RPMI7951 (cell line): Measurements from ENCODE around the gene HDX. TPM values are rescaled to one million over a fixed set of nuclear protein-coding genes. Genes with fewer than 3 reads are reported as not detected.
A peak's percentile ranks its signal among the peaks of the same experiment; 100 is the strongest.
"Not testable (repeated sequence)": the region's sequence is repeated elsewhere in the genome, so short reads cannot be mapped to it uniquely, and the experiment has no call there.

Experiments
- DNase-seq: peaks from one replicate; pipeline ENCODE4 v3.0.0-alpha.2; 2012; ENCODE audit warnings: low read depth
- total RNA-seq: library from RNA; depleted of rRNA; stranded (reverse); fragments of >200 nt; shearing (Covaris generic); gene quantifications from 2 replicates; pipeline ENCODE4 v1.2.3, GENCODE V29; 2014; rRNA removed

HDX gene, protein sequence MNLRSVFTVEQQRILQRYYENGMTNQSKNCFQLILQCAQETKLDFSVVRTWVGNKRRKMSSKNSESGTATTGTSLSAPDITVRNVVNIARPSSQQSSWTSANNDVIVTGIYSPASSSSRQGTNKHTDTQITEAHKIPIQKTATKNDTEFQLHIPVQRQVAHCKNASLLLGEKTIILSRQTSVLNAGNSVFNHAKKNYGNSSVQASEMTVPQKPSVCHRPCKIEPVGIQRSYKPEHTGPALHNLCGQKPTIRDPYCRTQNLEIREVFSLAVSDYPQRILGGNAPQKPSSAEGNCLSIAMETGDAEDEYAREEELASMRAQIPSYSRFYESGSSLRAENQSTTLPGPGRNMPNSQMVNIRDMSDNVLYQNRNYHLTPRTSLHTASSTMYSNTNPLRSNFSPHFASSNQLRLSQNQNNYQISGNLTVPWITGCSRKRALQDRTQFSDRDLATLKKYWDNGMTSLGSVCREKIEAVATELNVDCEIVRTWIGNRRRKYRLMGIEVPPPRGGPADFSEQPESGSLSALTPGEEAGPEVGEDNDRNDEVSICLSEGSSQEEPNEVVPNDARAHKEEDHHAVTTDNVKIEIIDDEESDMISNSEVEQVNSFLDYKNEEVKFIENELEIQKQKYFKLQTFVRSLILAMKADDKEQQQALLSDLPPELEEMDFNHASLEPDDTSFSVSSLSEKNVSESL
- 3.9 and 4.9 TPM in 2 replicates for total RNA-seq

DNA sequence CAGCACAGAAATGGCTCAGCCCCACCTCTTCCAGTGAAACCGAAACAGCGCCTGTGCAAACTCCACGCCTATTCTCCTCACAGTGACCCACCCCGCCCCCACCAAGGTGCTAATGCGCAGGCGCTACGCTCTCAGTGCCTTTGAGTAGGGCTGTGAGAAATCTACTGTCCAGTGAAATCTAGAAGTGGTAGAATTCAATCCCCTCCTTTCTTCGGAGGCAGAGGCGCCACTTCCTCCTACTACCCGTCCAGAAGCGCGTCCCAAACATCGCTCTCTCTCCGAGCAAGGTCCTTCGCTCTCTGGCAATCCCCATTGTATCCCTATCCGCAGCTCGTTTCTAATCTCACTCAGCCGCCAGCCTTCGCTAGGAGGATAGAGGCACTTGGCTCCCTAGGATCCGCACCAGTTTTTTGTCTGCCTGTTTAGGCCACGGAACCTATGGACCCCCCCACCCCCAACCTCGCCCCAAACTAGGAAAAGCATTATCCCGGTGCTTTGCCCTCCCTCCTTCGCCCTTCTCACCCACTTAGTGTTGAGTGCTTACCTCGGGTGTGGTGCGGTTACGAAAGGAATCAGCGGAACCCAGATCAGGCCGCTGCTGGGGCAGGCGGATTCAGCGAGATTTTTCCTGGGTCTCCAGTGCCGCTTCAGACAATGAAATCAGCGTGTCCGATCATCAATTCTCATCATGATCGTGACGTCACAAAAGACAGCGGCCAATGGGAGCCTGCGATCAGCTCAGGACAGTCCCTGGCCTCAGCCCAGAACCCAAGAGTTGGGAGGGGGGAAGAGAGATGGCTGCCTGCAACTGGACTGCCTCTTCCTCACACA is at the start of gene HDX:
Gene HDX (minus strand): TSS at position 656 of the 831 bp plus-strand sequence. CDS start 27,056 bp downstream, outside the sequence.
- peak; percentile 82 for DNase-seq

DNA sequence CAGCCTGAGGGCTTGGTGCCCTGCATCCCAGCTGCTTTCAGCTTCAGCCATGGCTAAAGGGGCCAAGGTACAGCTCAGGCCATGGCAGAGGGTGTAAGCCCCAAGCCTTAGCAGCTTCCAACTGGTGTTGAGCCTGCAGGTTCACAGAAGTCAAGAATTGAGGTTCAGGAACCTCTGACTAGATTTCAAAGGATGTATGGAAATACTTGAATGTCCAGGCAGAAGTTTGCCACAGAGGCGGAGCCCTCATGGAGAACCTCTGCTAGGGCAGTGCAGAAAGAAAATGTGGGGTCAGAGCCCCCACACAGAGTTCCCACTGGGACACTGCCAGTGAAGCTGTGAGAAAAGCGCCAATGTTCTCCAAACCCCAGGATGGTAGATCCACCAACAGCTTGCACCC is 39.1 kb upstream of the HDX start:
- DNase-seq = not testable (repeated sequence)

- DNase-seq = not testable (repeated sequence)
Observed at GRCh38 chrX:84537627-84538026, 35.4 kb upstream of the HDX start.

DNA sequence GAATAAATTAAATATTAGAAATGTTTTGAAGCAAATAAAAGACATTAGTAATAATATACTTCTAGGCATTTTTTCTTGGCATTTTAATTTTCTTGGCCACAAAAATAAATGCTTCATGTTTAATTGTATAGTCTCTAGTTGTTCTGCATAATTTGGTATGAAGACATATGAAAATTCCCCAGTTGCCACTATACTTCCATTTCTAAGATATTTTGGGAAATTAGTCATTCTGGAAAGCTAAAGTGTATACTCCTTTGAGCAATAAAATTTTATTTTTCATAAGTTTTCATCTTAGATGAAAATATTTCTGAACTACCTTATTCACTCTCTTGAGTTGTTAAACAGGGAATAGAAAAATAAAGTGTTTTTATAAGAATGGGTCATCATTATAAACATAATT is 13.8 kb downstream of the HDX start:
- no peak for DNase-seq

DNA sequence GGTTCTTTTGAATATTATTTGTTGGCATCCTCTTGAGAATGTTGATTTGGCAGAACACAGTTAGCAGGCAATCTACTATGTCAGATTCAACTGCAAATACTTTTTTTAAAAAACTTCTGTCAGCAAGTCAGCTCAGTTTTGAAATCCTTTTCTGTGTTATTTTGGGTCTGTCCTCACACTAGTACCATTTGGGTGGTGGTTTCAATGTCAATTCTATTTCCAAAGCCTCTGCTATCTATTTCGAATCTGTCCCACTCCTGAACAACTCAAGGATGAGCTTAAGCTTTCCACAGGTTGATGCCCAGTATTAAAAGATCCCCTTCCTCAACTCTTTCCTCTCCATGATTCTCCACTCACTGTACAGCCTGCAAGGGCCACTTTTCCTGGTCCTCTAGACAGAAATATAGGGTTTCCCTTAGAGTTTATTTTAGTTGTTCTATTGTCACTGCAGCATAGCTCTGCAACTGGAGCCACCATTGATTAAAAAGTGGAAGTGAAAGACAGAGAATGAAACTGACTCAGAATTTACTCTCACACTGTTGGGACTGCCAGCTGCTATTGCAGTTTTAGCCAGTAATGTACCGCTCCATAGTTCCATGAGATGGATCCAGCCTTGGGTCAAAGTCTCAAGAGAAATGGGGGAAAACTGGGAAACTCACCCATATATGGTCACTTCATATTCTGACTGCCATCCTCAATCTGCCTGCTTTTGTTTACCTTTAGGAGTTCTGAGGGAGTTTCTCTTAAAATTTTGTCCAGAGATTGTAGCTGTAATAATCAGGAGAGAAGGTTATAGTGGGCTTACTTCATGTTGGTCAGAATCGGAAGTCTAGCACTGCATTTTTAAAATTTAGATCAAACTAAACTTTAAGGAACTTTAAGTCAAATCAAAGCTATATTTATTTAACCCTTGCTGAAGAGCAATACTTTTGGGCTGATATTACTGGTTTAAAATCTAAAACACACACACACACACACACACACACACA is 14.6 kb downstream of the HDX start:
- DNase-seq = no peak

GRCh38 chrX:84479086-84479485 is 23.2 kb downstream of the HDX start:
- DNase-seq = no peak

- no peak for DNase-seq
Observed at GRCh38 chrX:84477114-84477513, 25.1 kb downstream of the HDX start.

- no peak for DNase-seq
Observed at GRCh38 chrX:84475596-84475995, 26.7 kb downstream of the HDX start.

- no peak for DNase-seq
Observed at GRCh38 chrX:84475101-84475500, 27.2 kb downstream of the HDX start.

- peak; percentile 41 for DNase-seq
Observed at GRCh38 chrX:84469226-84469625, 33.0 kb downstream of the HDX start.

DNA sequence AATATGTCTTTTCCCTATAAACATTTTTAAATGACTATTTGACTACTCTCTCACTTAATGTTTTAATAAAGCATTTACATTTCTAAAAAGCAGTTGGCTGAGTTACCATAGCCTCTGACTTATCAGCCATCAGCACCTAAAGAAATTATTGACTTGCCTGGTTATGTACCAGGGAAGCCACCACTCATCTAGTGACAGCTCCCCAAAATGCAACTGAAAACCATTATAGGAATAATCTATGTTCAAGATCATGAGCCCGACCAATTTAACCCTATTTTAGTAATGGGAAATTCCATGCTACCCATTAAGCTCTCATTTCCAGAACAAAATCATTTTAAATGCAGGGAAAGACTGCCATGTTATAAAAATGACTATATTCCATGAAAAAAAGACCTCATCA is 34.4 kb downstream of the HDX start:
- DNase-seq = no peak

DNA sequence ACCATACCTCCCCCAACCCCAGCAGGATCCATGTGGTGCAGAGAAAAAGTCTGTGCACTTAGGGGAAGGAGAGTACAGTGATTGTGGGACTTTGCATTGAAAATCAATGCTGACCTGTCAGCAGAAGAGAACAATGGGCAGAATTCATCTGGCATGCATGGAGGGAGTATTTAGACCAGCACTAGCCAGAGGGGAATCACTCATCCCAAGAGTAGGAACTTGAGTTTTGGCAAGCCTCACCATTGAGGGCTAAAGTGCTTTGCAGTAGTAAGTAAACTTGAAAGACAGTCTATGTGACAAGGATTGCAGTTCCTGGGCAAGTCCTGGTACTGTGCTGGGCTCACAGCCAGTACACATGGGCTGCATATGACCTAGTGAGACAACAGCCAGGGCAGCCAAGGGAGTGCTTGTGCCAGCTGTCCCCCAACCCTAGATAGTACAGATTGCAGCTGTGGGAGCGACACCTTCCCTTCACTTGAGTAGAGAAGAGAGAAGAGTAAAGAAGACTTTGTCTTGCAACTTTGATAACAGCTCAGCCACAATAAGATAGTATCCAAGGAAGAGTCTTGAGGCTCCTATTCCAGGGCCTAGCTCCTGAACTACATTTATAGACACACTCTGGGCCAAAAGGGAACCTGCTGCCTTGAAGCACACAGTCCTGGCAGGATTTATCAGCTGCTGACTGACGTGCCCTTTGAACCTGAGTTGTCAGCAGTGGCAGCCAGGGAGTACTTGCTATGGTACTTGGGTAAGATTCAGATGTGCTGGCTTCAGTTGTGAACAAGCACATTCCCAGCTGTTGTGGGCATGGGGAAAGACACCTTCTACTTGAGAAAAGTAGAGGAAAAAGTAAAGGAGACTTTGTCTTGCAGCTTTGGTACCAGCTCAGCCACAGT is 48.7 kb downstream of the HDX start:
- DNase-seq = peak; percentile 36

- no peak for DNase-seq
Observed at GRCh38 chrX:84441143-84441542, 61.1 kb downstream of the HDX start.

- DNase-seq = no peak
Observed at GRCh38 chrX:84415140-84415539, 87.1 kb downstream of the HDX start.

DNA sequence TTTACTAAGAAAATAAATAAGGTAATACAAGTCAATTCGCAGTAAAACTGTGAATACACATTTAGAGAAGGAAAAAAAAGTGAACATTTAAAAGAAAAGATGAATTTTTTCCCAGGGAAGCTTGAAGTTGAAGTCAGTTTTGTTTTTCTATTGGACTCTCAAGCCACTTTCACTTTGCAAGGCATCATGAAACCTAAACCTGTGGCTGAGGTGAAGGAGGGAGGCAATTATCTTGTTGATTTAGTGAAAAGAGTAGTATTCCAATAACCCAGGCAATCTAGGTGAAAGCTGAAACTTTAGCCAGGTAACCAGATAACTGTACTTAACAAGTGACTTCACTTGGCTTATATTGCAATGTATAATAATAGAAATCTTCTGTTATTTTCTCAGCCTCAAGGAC is 138.6 kb downstream of the HDX start:
- no peak for DNase-seq

DNA sequence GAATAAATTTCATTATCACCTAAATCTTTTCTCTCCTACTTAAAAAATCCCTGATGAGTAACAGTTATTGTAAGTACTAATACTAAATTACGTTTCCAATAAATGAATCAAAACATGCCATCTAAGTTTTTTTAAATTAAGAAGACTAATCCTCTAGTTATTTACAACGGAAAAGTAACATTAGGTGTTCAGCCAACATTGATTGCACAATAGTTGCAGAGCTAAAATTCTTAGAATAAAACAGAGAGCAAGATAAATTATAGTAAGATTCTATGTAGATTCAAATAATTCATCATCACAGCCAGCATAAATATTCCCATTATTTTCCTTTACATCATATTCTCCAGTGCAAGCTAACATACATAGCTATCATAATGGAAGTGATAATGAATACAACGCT is 139.2 kb downstream of the HDX start:
- no peak for DNase-seq

DNA sequence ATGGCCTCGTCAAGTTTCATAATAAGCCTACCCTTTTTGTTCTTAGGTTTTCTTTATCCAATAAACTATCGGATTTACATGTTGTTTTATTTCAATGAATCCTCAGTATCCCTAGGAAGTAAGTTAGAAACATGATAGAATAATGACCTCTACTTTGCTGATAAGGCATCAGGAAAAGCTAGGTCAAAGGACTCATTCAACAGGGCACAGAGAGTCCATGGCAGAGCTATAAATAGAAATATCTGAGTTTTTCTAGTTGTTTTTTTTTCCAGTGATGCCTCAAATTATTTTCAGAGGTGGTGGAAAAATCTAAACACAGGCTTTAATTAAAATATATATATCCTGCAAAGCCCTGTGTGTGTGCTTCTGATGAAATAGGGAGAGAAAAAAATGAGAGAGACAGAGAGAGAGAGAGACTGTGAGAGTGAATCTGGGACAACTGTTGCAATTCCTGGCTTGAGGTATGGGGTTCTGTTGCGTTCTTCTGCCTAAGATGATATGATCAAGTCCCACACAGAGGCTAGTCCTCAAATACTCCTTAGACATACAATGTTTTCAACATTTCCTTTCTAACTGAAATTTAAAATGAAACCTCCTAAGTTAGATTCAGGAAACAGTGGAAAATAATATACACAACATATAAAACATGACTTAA is 139.9 kb downstream of the HDX start:
- no peak for DNase-seq

GRCh38 chrX:84358271-84358670 is 144.0 kb downstream of the HDX start:
- DNase-seq = no peak

DNA sequence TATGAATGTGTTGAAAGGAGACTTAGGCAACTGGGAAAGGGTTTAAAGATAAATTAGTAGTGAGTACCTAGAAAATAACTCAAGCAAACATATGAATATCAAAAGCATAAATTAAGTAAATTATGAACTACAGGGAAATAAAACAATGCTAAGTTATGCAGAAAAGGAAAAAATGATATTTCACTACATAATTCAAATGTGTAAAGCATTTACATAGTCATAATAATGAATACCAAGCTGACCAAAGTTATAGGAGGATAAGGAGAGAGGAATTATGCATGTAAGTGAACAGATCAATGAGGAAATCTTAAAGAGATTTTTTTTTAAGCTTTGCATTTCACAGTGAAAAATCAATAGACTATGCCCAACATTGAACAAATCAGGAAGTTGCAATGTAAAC is 145.0 kb downstream of the HDX start:
- DNase-seq = no peak
